ENCODE results near the gene RASA3.
A peak's percentile ranks its signal among the peaks of the same experiment; 100 is the strongest.

Gene RASA3

GRCh38 chr13:114044486-114044885, 87.9 kb downstream of the RASA3 start:
- Histone ChIP-seq H3K4me3 (ENCODE audit: low read length) (no peak overlapping the region), H3K9me3 (ENCODE audit: control insufficient read depth, low read depth, low read length) (no peaks in the 10 kb centered on the region), H3K27me3 (ENCODE audit: control insufficient read depth, insufficient read depth, low read length) (no peaks in the 10 kb centered on the region), H3K4me1 (ENCODE audit: control insufficient read depth, low read depth, low read length) (peaks cover 11% of the 10 kb centered on the region), H3K9ac (ENCODE audit: low read length) (no peak overlapping the region), H3K36me3 (ENCODE audit: control insufficient read depth, low read depth, low read length) (no peaks in the 10 kb centered on the region), H3K27ac (ENCODE audit: low read length) (no peak overlapping the region)

- Histone ChIP-seq H3K36me3 (ENCODE audit: control insufficient read depth, low read depth, low read length) (no peaks in the 10 kb centered on the region), H3K4me1 (ENCODE audit: control insufficient read depth, low read depth, low read length) (peaks cover 8% of the 10 kb centered on the region), H3K27me3 (ENCODE audit: control insufficient read depth, insufficient read depth, low read length) (no peaks in the 10 kb centered on the region), H3K9ac (ENCODE audit: low read length) (peak overlapping the region; percentile 32), H3K27ac (ENCODE audit: low read length) (no peak overlapping the region), H3K9me3 (ENCODE audit: control insufficient read depth, low read depth, low read length) (no peaks in the 10 kb centered on the region), H3K4me3 (ENCODE audit: low read length) (peak overlapping the region; percentile 27)
These were observed 88.9 kb downstream of the RASA3 start for GRCh38 chr13:114043421-114044053.

GRCh38 chr13:114042066-114042815, 90.2 kb downstream of the RASA3 start:
- Histone ChIP-seq H3K36me3 (ENCODE audit: control insufficient read depth, low read depth, low read length) (no peaks in the 10 kb centered on the region), H3K9me3 (ENCODE audit: control insufficient read depth, low read depth, low read length) (no peaks in the 10 kb centered on the region), H3K9ac (ENCODE audit: low read length) (no peak overlapping the region), H3K4me1 (ENCODE audit: control insufficient read depth, low read depth, low read length) (peaks cover 8% of the 10 kb centered on the region), H3K27me3 (ENCODE audit: control insufficient read depth, insufficient read depth, low read length) (no peaks in the 10 kb centered on the region), H3K4me3 (ENCODE audit: low read length) (no peak overlapping the region), H3K27ac (ENCODE audit: low read length) (no peak overlapping the region)

- Histone ChIP-seq H3K4me3 (ENCODE audit: low read length) (no peak overlapping the region), H3K36me3 (ENCODE audit: control insufficient read depth, low read depth, low read length) (no peaks in the 10 kb centered on the region), H3K9me3 (ENCODE audit: control insufficient read depth, low read depth, low read length) (no peaks in the 10 kb centered on the region), H3K27me3 (ENCODE audit: control insufficient read depth, insufficient read depth, low read length) (no peaks in the 10 kb centered on the region), H3K27ac (ENCODE audit: low read length) (no peak overlapping the region), H3K9ac (ENCODE audit: low read length) (no peak overlapping the region), H3K4me1 (ENCODE audit: control insufficient read depth, low read depth, low read length) (peaks cover 8% of the 10 kb centered on the region)
These were observed 90.9 kb downstream of the RASA3 start for GRCh38 chr13:114041493-114041892.

- Histone ChIP-seq H3K4me3 (ENCODE audit: low read length) (no peak overlapping the region), H3K27me3 (ENCODE audit: control insufficient read depth, insufficient read depth, low read length) (no peaks in the 10 kb centered on the region), H3K36me3 (ENCODE audit: control insufficient read depth, low read depth, low read length) (no peaks in the 10 kb centered on the region), H3K9ac (ENCODE audit: low read length) (no peak overlapping the region), H3K9me3 (ENCODE audit: control insufficient read depth, low read depth, low read length) (no peaks in the 10 kb centered on the region), H3K27ac (ENCODE audit: low read length) (no peak overlapping the region), H3K4me1 (ENCODE audit: control insufficient read depth, low read depth, low read length) (peaks cover 18% of the 10 kb centered on the region)
These were observed 92.8 kb downstream of the RASA3 start for GRCh38 chr13:114039471-114040141.

GRCh38 chr13:114038900-114039299, 93.5 kb downstream of the RASA3 start:
- no peak overlapping the region for H3K27ac ChIP-seq (ENCODE audit: low read length)
- H3K4me3 ChIP-seq (ENCODE audit: low read length): no peak overlapping the region
- peaks cover 16% of the 10 kb centered on the region for H3K4me1 ChIP-seq (ENCODE audit: control insufficient read depth, low read depth, low read length)
- H3K36me3 ChIP-seq (ENCODE audit: control insufficient read depth, low read depth, low read length): no peaks in the 10 kb centered on the region
- H3K9me3 ChIP-seq (ENCODE audit: control insufficient read depth, low read depth, low read length): no peaks in the 10 kb centered on the region
- no peak overlapping the region for H3K9ac ChIP-seq (ENCODE audit: low read length)
- H3K27me3 ChIP-seq (ENCODE audit: control insufficient read depth, insufficient read depth, low read length): no peaks in the 10 kb centered on the region

- H3K36me3 ChIP-seq (ENCODE audit: control insufficient read depth, low read depth, low read length): no peaks in the 10 kb centered on the region
These were observed 94.2 kb downstream of the RASA3 start for GRCh38 chr13:114038211-114038613.

GRCh38 chr13:114037674-114038073, 94.7 kb downstream of the RASA3 start:
- Histone ChIP-seq H3K27ac (ENCODE audit: low read length) (no peak overlapping the region), H3K9ac (ENCODE audit: low read length) (no peak overlapping the region), H3K4me3 (ENCODE audit: low read length) (no peak overlapping the region), H3K9me3 (ENCODE audit: control insufficient read depth, low read depth, low read length) (no peaks in the 10 kb centered on the region), H3K36me3 (ENCODE audit: control insufficient read depth, low read depth, low read length) (no peaks in the 10 kb centered on the region), H3K4me1 (ENCODE audit: control insufficient read depth, low read depth, low read length) (peaks cover 11% of the 10 kb centered on the region), H3K27me3 (ENCODE audit: control insufficient read depth, insufficient read depth, low read length) (no peaks in the 10 kb centered on the region)

More at GRCh38 chr13:114038211-114038613, 94.2 kb downstream of the RASA3 start:
- no peaks in the 10 kb centered on the region for H3K27me3 ChIP-seq (ENCODE audit: control insufficient read depth, insufficient read depth, low read length)
- no peaks in the 10 kb centered on the region for H3K9me3 ChIP-seq (ENCODE audit: control insufficient read depth, low read depth, low read length)
- no peak overlapping the region for H3K9ac ChIP-seq (ENCODE audit: low read length)
- peaks cover 14% of the 10 kb centered on the region for H3K4me1 ChIP-seq (ENCODE audit: control insufficient read depth, low read depth, low read length)
- H3K4me3 ChIP-seq (ENCODE audit: low read length): no peak overlapping the region
- H3K27ac ChIP-seq (ENCODE audit: low read length): no peak overlapping the region

GRCh38 chr13:114035583-114036531, 96.6 kb downstream of the RASA3 start:
- Histone ChIP-seq H3K4me3 (ENCODE audit: low read length) (no peak overlapping the region), H3K27me3 (ENCODE audit: control insufficient read depth, insufficient read depth, low read length) (no peaks in the 10 kb centered on the region), H3K9me3 (ENCODE audit: control insufficient read depth, low read depth, low read length) (no peaks in the 10 kb centered on the region), H3K4me1 (ENCODE audit: control insufficient read depth, low read depth, low read length) (peaks cover 11% of the 10 kb centered on the region), H3K36me3 (ENCODE audit: control insufficient read depth, low read depth, low read length) (no peaks in the 10 kb centered on the region), H3K27ac (ENCODE audit: low read length) (no peak overlapping the region), H3K9ac (ENCODE audit: low read length) (no peak overlapping the region)

- H3K36me3 ChIP-seq (ENCODE audit: control insufficient read depth, low read depth, low read length): no peaks in the 10 kb centered on the region
- no peak overlapping the region for H3K27ac ChIP-seq (ENCODE audit: low read length)
- H3K9ac ChIP-seq (ENCODE audit: low read length): no peak overlapping the region
- H3K4me1 ChIP-seq (ENCODE audit: control insufficient read depth, low read depth, low read length): peaks cover 11% of the 10 kb centered on the region
- H3K4me3 ChIP-seq (ENCODE audit: low read length): no peak overlapping the region
- no peaks in the 10 kb centered on the region for H3K27me3 ChIP-seq (ENCODE audit: control insufficient read depth, insufficient read depth, low read length)
- H3K9me3 ChIP-seq (ENCODE audit: control insufficient read depth, low read depth, low read length): no peaks in the 10 kb centered on the region
These were observed 97.2 kb downstream of the RASA3 start for GRCh38 chr13:114035186-114035582.

GRCh38 chr13:114034481-114034891, 97.9 kb downstream of the RASA3 start:
- H3K4me1 ChIP-seq (ENCODE audit: control insufficient read depth, low read depth, low read length): peaks cover 11% of the 10 kb centered on the region
- H3K36me3 ChIP-seq (ENCODE audit: control insufficient read depth, low read depth, low read length): no peaks in the 10 kb centered on the region
- H3K4me3 ChIP-seq (ENCODE audit: low read length): no peak overlapping the region
- no peaks in the 10 kb centered on the region for H3K27me3 ChIP-seq (ENCODE audit: control insufficient read depth, insufficient read depth, low read length)
- H3K9ac ChIP-seq (ENCODE audit: low read length): no peak overlapping the region
- no peaks in the 10 kb centered on the region for H3K9me3 ChIP-seq (ENCODE audit: control insufficient read depth, low read depth, low read length)
- H3K27ac ChIP-seq (ENCODE audit: low read length): no peak overlapping the region
